HepG2 (cell line): Measurements from ENCODE around the gene FNDC3B.

Experiments
- ARID2 ChIP-seq: sonication (generic); formaldehyde crosslinking; IDR thresholded peaks from 2 replicates; pipeline ENCODE4 v1.8.1; 2022; ENCODE audit warnings: mild to moderate bottlenecking, missing genetic modification reagents, borderline replicate concordance
- BCL6 ChIP-seq: IDR thresholded peaks from 2 replicates; pipeline ENCODE4 v1.6.1; 2016; ENCODE audit warnings: missing genetic modification reagents, missing compliant biosample characterization
- EP300 ChIP-seq, 3 experiments: sonication (generic) in 1 of 3; formaldehyde crosslinking in 1 of 3; IDR thresholded peaks; 2 replicates each; pipeline versions ENCODE4 v1.5.1 to v1.6.1; 2011 to 2020; ENCODE audit warnings: low read depth in 2 of 3, low read length in 2 of 3, borderline replicate concordance in 1 of 3, improper control_type of control experiment in 1 of 3, mild to moderate bottlenecking in 1 of 3, missing genetic modification reagents in 1 of 3, moderate library complexity in 1 of 3
- FOXA3 ChIP-seq: IDR thresholded peaks from 2 replicates; pipeline ENCODE4 v1.6.1; 2016; ENCODE audit warnings: missing genetic modification reagents, missing compliant biosample characterization
- MAFK ChIP-seq, 2 experiments: IDR thresholded peaks in 1 of 2; conservative IDR thresholded peaks in 1 of 2; 2 replicates each; pipeline ENCODE4 v1.6.1; 2011; ENCODE audit warnings: improper control_type of control experiment in 2 of 2, low read length in 2 of 2
- ZNF326 ChIP-seq: sonication (generic); formaldehyde crosslinking; IDR thresholded peaks from 2 replicates; pipeline ENCODE4 v1.4.0; 2020; ENCODE audit warnings: missing genetic modification reagents, borderline replicate concordance
- ZNF614 ChIP-seq: IDR thresholded peaks from 2 replicates; pipeline ENCODE4 v1.6.1; 2018; ENCODE audit warnings: missing biosample characterization, missing genetic modification reagents, inconsistent platforms, borderline replicate concordance
- ZNF773 ChIP-seq: sonication (generic); formaldehyde crosslinking; IDR thresholded peaks from 2 replicates; pipeline ENCODE4 v1.4.0; 2020; ENCODE audit warnings: missing genetic modification reagents, borderline replicate concordance
- ZUFSP ChIP-seq: sonication (generic); formaldehyde crosslinking; IDR thresholded peaks from 2 replicates; pipeline ENCODE4 v1.9.0; 2021; ENCODE audit warnings: missing genetic modification reagents, mild to moderate bottlenecking, borderline replicate concordance

GRCh38 chr3:172009803-172010202 lies 29.6 kb upstream of the FNDC3B start:
- TF ChIP-seq ZNF773 (no peak), ZNF326 (CRISPR knock-in tag) (no peak), ZNF614 (CRISPR knock-in tag) (no peak), BCL6 (CRISPR knock-in tag) (no peak), EP300 (IDR thresholded peaks at IDR 0.05; ENCODE audit: low read depth in 2 of 2, low read length in 2 of 2) (no peak), EP300 (CRISPR knock-in tag; IDR thresholded peaks at IDR 0.05; ENCODE audit: borderline replicate concordance) (no peak), FOXA3 (CRISPR knock-in tag) (no peak), MAFK (conservative IDR thresholded peaks at IDR 0.05 in 1 of 2, IDR thresholded peaks at IDR 0.05 in 1 of 2; ENCODE audit: low read length in 2 of 2) (no peak), ZUFSP (CRISPR knock-in tag) (no peak), ARID2 (CRISPR knock-in tag) (no peak)
